Kidney capillary endothelial cell (primary cell): Measurements from ENCODE around the gene CNTNAP2.
"Not testable (repeated sequence)": the region's sequence is repeated elsewhere in the genome, so short reads cannot be mapped to it uniquely, and the experiment has no call there.

ENCODE experiments used
- DNase-seq: peaks from one replicate; pipeline ENCODE4 v3.0.0-alpha.2; 2018; ENCODE audit warnings: low spot score

CNTNAP2 gene

GRCh38 chr7:148265896-148266295, 2149.3 kb downstream of the CNTNAP2 start:
- DNase-seq, result no peak

- no peak for DNase-seq
These were observed 2150.2 kb downstream of the CNTNAP2 start for GRCh38 chr7:148266795-148267194.

- no peak for DNase-seq
These were observed 2154.0 kb downstream of the CNTNAP2 start for GRCh38 chr7:148270576-148270975.

- DNase-seq, result no peak
These were observed 2157.5 kb downstream of the CNTNAP2 start for GRCh38 chr7:148274118-148274517.

- DNase-seq, result no peak
These were observed 2158.8 kb downstream of the CNTNAP2 start for GRCh38 chr7:148275359-148275890.

GRCh38 chr7:148276314-148277041, 2159.9 kb downstream of the CNTNAP2 start:
- no peak for DNase-seq

GRCh38 chr7:148277042-148277660, 2160.6 kb downstream of the CNTNAP2 start:
- DNase-seq, result no peak

- DNase-seq, result no peak
These were observed 2169.5 kb downstream of the CNTNAP2 start for GRCh38 chr7:148286150-148286549.

GRCh38 chr7:148287538-148287937, 2170.9 kb downstream of the CNTNAP2 start:
- no peak for DNase-seq

- DNase-seq, result no peak
These were observed 2172.1 kb downstream of the CNTNAP2 start for GRCh38 chr7:148288592-148289151.

- no peak for DNase-seq
These were observed 2173.0 kb downstream of the CNTNAP2 start for GRCh38 chr7:148289630-148290029.

GRCh38 chr7:148290538-148290937, 2173.9 kb downstream of the CNTNAP2 start:
- DNase-seq, result no peak

- no peak for DNase-seq
These were observed 2175.2 kb downstream of the CNTNAP2 start for GRCh38 chr7:148291799-148292198.

GRCh38 chr7:148296994-148297644, 2180.5 kb downstream of the CNTNAP2 start:
- no peak for DNase-seq

GRCh38 chr7:148298768-148299167, 2182.2 kb downstream of the CNTNAP2 start:
- DNase-seq, result not testable (repeated sequence)

GRCh38 chr7:148299350-148300276, 2183.0 kb downstream of the CNTNAP2 start:
- DNase-seq, result no peak

- not testable (repeated sequence) for DNase-seq
These were observed 2185.8 kb downstream of the CNTNAP2 start for GRCh38 chr7:148302436-148302835.

GRCh38 chr7:148303295-148304082, 2186.9 kb downstream of the CNTNAP2 start:
- peak; percentile 49 for DNase-seq

GRCh38 chr7:148304083-148304335, 2187.4 kb downstream of the CNTNAP2 start:
- DNase-seq, result no peak

GRCh38 chr7:148304456-148304855, 2187.9 kb downstream of the CNTNAP2 start:
- no peak for DNase-seq

GRCh38 chr7:148306759-148307158, 2190.2 kb downstream of the CNTNAP2 start:
- DNase-seq, result no peak
